H1 (cell line): ENCODE measurements around the gene ZFP1. TPM values are rescaled to one million over a fixed set of nuclear protein-coding genes. Genes with fewer than 3 reads are reported as not detected.

Experiments used
- CTCF ChIA-PET: fragments of 300-600 bp; sonication (Branson Sonifier 250); formaldehyde crosslinking; loops from one replicate; lab custom pipeline; 2021; ENCODE audit not compliant: partially characterized antibody; lab: Charles Lee
- POLR2A ChIA-PET: fragments of 300-600 bp; sonication (Branson Sonifier 250); formaldehyde crosslinking; loops from one replicate; lab custom pipeline; 2021; ENCODE audit warnings: inconsistent platforms; ENCODE audit not compliant: partially characterized antibody; lab: Charles Lee
- DNase-seq, 2 experiments: peaks; one replicate each; pipeline versions ENCODE4 v3.0.0 to v3.0.0-alpha.2; 2010 to 2022; ENCODE audit warnings: low spot score in 2 of 2, low read depth in 1 of 2, mixed read lengths in 1 of 2
- FAIRE-seq: peaks from 2 replicates; lab custom pipeline; 2011; peaks lifted over from hg19 to GRCh38; lab: Jason Lieb, UNC
- H2AFZ ChIP-seq: 2 replicates; pipeline ENCODE4 v1.8.1; 2012; ENCODE audit warnings: low read length, inconsistent platforms
- H2AK5ac ChIP-seq: 2 replicates; pipeline ENCODE4 v1.6.1; 2013; ENCODE audit warnings: low read depth, low read length
- H2BK120ac ChIP-seq: replicated peaks from 2 replicates; pipeline ENCODE3; 2013; ENCODE audit warnings: low read depth, low read length, inconsistent platforms
- H2BK12ac ChIP-seq: 2 replicates; pipeline ENCODE4 v1.6.1; 2013; ENCODE audit warnings: low read depth, low read length
- H2BK15ac ChIP-seq: 2 replicates; pipeline ENCODE4 v1.6.1; 2013; ENCODE audit warnings: low read length
- H2BK20ac ChIP-seq: 2 replicates; pipeline ENCODE4 v1.6.1; 2013; ENCODE audit warnings: low read length
- H2BK5ac ChIP-seq: 2 replicates; pipeline ENCODE4 v1.6.1; 2013; ENCODE audit warnings: low read depth, low read length
- H3K14ac ChIP-seq: 2 replicates; pipeline ENCODE4 v1.6.1; 2013; ENCODE audit warnings: inconsistent platforms; ENCODE audit not compliant: insufficient read length
- H3K18ac ChIP-seq: 2 replicates; pipeline ENCODE4 v1.6.1; 2013; ENCODE audit warnings: low read length; ENCODE audit errors: extremely low read depth
- H3K23ac ChIP-seq: 2 replicates; pipeline ENCODE4 v1.6.1; 2013; ENCODE audit warnings: inconsistent platforms; ENCODE audit not compliant: insufficient read length
- H3K23me2 ChIP-seq: 2 replicates; pipeline ENCODE4 v1.6.1; 2013; ENCODE audit warnings: low read depth, low read length
- H3K27ac ChIP-seq: 2 replicates; pipeline ENCODE4 v1.6.1; 2011; ENCODE audit warnings: low read depth, low read length, inconsistent platforms
- H3K27me3 ChIP-seq, 4 experiments: replicated peaks in 1 of 4; 1 replicate in 1 of 4; 2 replicates in 3 of 4; pipeline versions ENCODE4 v1.6.1 to v1.8.1; 2011 to 2013; ENCODE audit warnings: low read length in 3 of 4, mild to moderate bottlenecking in 3 of 4, inconsistent platforms in 2 of 4, mixed read lengths in 2 of 4, moderate library complexity in 1 of 4; ENCODE audit not compliant: control insufficient read depth in 3 of 4, insufficient read depth in 3 of 4; ENCODE audit errors: extremely low read depth in 1 of 4
- H3K36me3 ChIP-seq, 4 experiments: 2 replicates each; pipeline versions ENCODE4 v1.6.1 to v1.8.1; 2011 to 2013; ENCODE audit warnings: mild to moderate bottlenecking in 4 of 4, low read length in 3 of 4, moderate library complexity in 2 of 4, control low read depth in 1 of 4, inconsistent platforms in 1 of 4; ENCODE audit not compliant: insufficient read depth in 4 of 4, control insufficient read depth in 2 of 4
- H3K4ac ChIP-seq: replicated peaks from 2 replicates; pipeline ENCODE3; 2013; ENCODE audit warnings: low read length, low read depth, mixed read lengths, inconsistent platforms; ENCODE audit not compliant: insufficient read length
- H3K4me1 ChIP-seq, 4 experiments: replicated peaks in 1 of 4; 1 replicate in 1 of 4; 2 replicates in 3 of 4; pipeline versions ENCODE4 v1.6.1 to v1.8.1; 2011 to 2013; ENCODE audit warnings: low read length in 3 of 4, inconsistent platforms in 2 of 4, mixed read lengths in 1 of 4; ENCODE audit not compliant: insufficient read depth in 4 of 4, control insufficient read depth in 3 of 4
- H3K4me2 ChIP-seq, 2 experiments: 2 replicates each; pipeline versions ENCODE4 v1.6.1 to v1.8.1; 2011 to 2013; ENCODE audit warnings: low read depth in 2 of 2, low read length in 2 of 2, control low read depth in 1 of 2, inconsistent platforms in 1 of 2, mild to moderate bottlenecking in 1 of 2; ENCODE audit not compliant: insufficient read depth in 1 of 2
- H3K4me3 ChIP-seq, 4 experiments: fragments of 200-600, 300-600 bp in 1 of 4; sonication (generic), shearing (Covaris generic), sonication (Bioruptor Twin) in 1 of 4; 2 replicates each; pipeline versions ENCODE4 v1.5.1 to v1.8.1; 2011 to 2016; ENCODE audit warnings: low read length in 4 of 4, low read depth in 3 of 4, control low read depth in 2 of 4, inconsistent platforms in 2 of 4, mild to moderate bottlenecking in 2 of 4, mixed read lengths in 1 of 4, moderate library complexity in 1 of 4; ENCODE audit not compliant: insufficient read depth in 2 of 4; ENCODE audit errors: extremely low read depth in 1 of 4
- H3K56ac ChIP-seq: replicated peaks from 2 replicates; pipeline ENCODE3; 2013; ENCODE audit warnings: low read depth, mild to moderate bottlenecking, mixed read lengths, low read length, inconsistent platforms; ENCODE audit not compliant: insufficient read length
- H3K79me1 ChIP-seq: 2 replicates; pipeline ENCODE4 v1.6.1; 2013; ENCODE audit warnings: low read depth, low read length, control low read depth
- H3K79me2 ChIP-seq, 2 experiments: 2 replicates each; pipeline versions ENCODE4 v1.6.1 to v1.8.1; 2012 to 2013; ENCODE audit warnings: low read length in 2 of 2, mild to moderate bottlenecking in 2 of 2, inconsistent platforms in 1 of 2; ENCODE audit not compliant: insufficient read depth in 2 of 2, control insufficient read depth in 1 of 2
- H3K9ac ChIP-seq, 4 experiments: replicated peaks in 1 of 4; 1 replicate in 1 of 4; 2 replicates in 3 of 4; pipeline versions ENCODE4 v1.6.1 to v1.8.1; 2011 to 2013; ENCODE audit warnings: low read depth in 3 of 4, low read length in 3 of 4, control low read depth in 2 of 4, mild to moderate bottlenecking in 2 of 4, moderate library complexity in 2 of 4, inconsistent platforms in 1 of 4; ENCODE audit errors: extremely low read depth in 1 of 4
- H3K9me3 ChIP-seq, 2 experiments: 2 replicates each; pipeline versions ENCODE4 v1.6.1 to v1.8.1; 2012 to 2013; ENCODE audit warnings: mild to moderate bottlenecking in 2 of 2, moderate library complexity in 2 of 2, control low read depth in 1 of 2, inconsistent platforms in 1 of 2, low read depth in 1 of 2, low read length in 1 of 2, mixed read lengths in 1 of 2; ENCODE audit not compliant: insufficient read depth in 2 of 2
- H4K20me1 ChIP-seq, 2 experiments: replicated peaks in 1 of 2; 2 replicates each; pipeline versions ENCODE3 to v1.8.1; 2011 to 2013; ENCODE audit warnings: inconsistent platforms in 2 of 2, low read length in 2 of 2, mild to moderate bottlenecking in 1 of 2; ENCODE audit not compliant: insufficient read depth in 2 of 2, control insufficient read depth in 1 of 2
- H4K5ac ChIP-seq: 2 replicates; pipeline ENCODE4 v1.6.1; 2013; ENCODE audit warnings: low read length, low read depth, mixed read lengths, inconsistent platforms; ENCODE audit not compliant: insufficient read length
- H4K8ac ChIP-seq: 2 replicates; pipeline ENCODE4 v1.8.0; 2013; ENCODE audit warnings: mild to moderate bottlenecking, moderate library complexity, low read length, inconsistent platforms; ENCODE audit not compliant: insufficient read depth; ENCODE audit errors: extremely low read depth
- H4K91ac ChIP-seq: replicated peaks from 2 replicates; pipeline ENCODE3; 2013; ENCODE audit warnings: low read length, mixed read lengths, inconsistent platforms; ENCODE audit not compliant: insufficient read length
- CREB1 ChIP-seq: IDR thresholded peaks from 2 replicates; pipeline ENCODE4 v1.6.1; 2012; ENCODE audit warnings: inconsistent platforms
- EGR1 ChIP-seq: IDR thresholded peaks from 2 replicates; pipeline ENCODE4 v1.6.1; 2011; ENCODE audit warnings: low read depth, low read length, borderline replicate concordance
- EZH2 ChIP-seq: fragments of 200-600 bp; sonication (generic); IDR thresholded peaks from 2 replicates; pipeline ENCODE4 v1.7.1; 2012; ENCODE audit warnings: low read depth, mild to moderate bottlenecking, moderate library complexity, low read length, inconsistent platforms; ENCODE audit not compliant: severe bottlenecking
- GTF2F1 ChIP-seq: IDR thresholded peaks from 2 replicates; pipeline ENCODE4 v1.6.1; 2012; ENCODE audit warnings: low read depth, low read length, improper control_type of control experiment, borderline replicate concordance
- HDAC6 ChIP-seq: IDR thresholded peaks from one replicate; pipeline ENCODE4 v1.7.1; 2012; ENCODE audit warnings: low read depth, mild to moderate bottlenecking, inconsistent platforms, low read length, moderate library complexity
- JUND ChIP-seq: IDR thresholded peaks from 2 replicates; pipeline ENCODE4 v1.6.1; 2011; ENCODE audit warnings: mild to moderate bottlenecking, improper control_type of control experiment, low read length
- KDM5A ChIP-seq: fragments of 200-600 bp; IDR thresholded peaks from 2 replicates; pipeline ENCODE4 v1.7.1; 2012; ENCODE audit warnings: mild to moderate bottlenecking, low read length, inconsistent platforms, mixed read lengths
- SRF ChIP-seq: IDR thresholded peaks from 2 replicates; pipeline ENCODE4 v1.6.1; 2011; ENCODE audit warnings: mild to moderate bottlenecking, low read depth, low read length, moderate library complexity
- YY1 ChIP-seq: IDR thresholded peaks from 2 replicates; pipeline ENCODE4 v1.6.1; 2011; ENCODE audit warnings: low read depth, mild to moderate bottlenecking, low read length
- WGBS, 2 experiments: shearing (Covaris generic) in 1 of 2; methylation state at CpG; one replicate each; pipeline versions ENCODE4 v1.1.6 to v1.1.7; 2013 to 2015; ENCODE audit warnings: low lambda C conversion rate in 2 of 2, mixed read lengths in 2 of 2, inconsistent platforms in 1 of 2, low coverage in 1 of 2, missing lambda C conversion rate in 1 of 2; ENCODE audit not compliant: insufficient replicate concordance in 2 of 2, insufficient coverage in 1 of 2, insufficient read length in 1 of 2; ENCODE audit errors: extremely low coverage in 1 of 2, missing lambda C conversion rate in 1 of 2; 5-methylcytosine and 5-hydroxymethylcytosine counted together
- polyA plus RNA-seq, 7 experiments: library from polyadenylated mRNA; depleted of rRNA in 3 of 7; stranded (reverse) in 5 of 7; unstranded in 2 of 7; fragments of >200 nt in 5 of 7; fragments of 200-250 nt in 2 of 7; gene quantifications; 1 replicate in 5 of 7; 2 replicates in 1 of 7; 4 replicates in 1 of 7; pipeline versions ENCODE4 v1.2.1 to v1.2.3, GENCODE V29; 2011 to 2013; ENCODE audit warnings: missing spikeins in 2 of 7, mixed read lengths in 2 of 7
- total RNA-seq: library from RNA; stranded (reverse); fragmentation: NEBNext Ultra II Directional; extraction: Animal tissue kit (Norgen Biotek cat#: 25700); gene quantifications from 2 replicates; pipeline ENCODE4 v1.2.1, GENCODE V29; 2021

Gene ZFP1
- total and polyA plus RNA-seq, 2 of the 8 experiments (the other 6 are each of a cell fraction or from before 2014, with no cell fraction given), result 4.0 to 11.2 TPM

- no peak overlapping the region for H3K18ac ChIP-seq
- H3K23me2 ChIP-seq, result no peaks in the 10 kb centered on the region; the same call in 1 of the 2 replicates
- no peak overlapping the region for H3K14ac ChIP-seq
- no peak overlapping the region for H2BK15ac ChIP-seq
- H3K4me1 ChIP-seq, result peaks cover 9 to 34% (median 30%) of the 10 kb centered on the region in 4 experiments
- no peak overlapping the region for H2BK5ac ChIP-seq
- H3K4me2 ChIP-seq, result no peak overlapping the region
- H3K79me1 ChIP-seq, result peaks cover 23% of the 10 kb centered on the region
- no peak overlapping the region for H3K4ac ChIP-seq
- no peak overlapping the region for H3K9ac ChIP-seq
- H3K79me2 ChIP-seq, result peaks cover 0 to 28% of the 10 kb centered on the region in 2 experiments; a peak in 1 of 4 replicates
- no peak overlapping the region for H3K56ac ChIP-seq
- ChIA-PET POLR2A (interaction anchor here (1.0 to 5.0 kb wide), 3 partner anchors 8 to 18 kb away, joined by 3 to 42 read pairs (median 6); no protein-coding TSS in a partner anchor), CTCF (interaction anchor here (1.7 to 8.0 kb wide), 2 partner anchors 9 to 14 kb away, joined by 4 to 133 read pairs; no protein-coding TSS in a partner anchor)
- H3K4me3 ChIP-seq, result no peak overlapping the region
- no peak for TF ChIP-seq JUND
- TF ChIP-seq GTF2F1, result no peak
- TF ChIP-seq HDAC6, result no peak
- TF ChIP-seq EZH2, result no peak
- TF ChIP-seq SRF, result no peak
- TF ChIP-seq YY1, result no peak
- no peak for TF ChIP-seq CREB1
- no peak for TF ChIP-seq KDM5A
- TF ChIP-seq EGR1, result no peak
- H3K9me3 ChIP-seq, result no peaks in the 10 kb centered on the region
- no peak overlapping the region for H2AFZ ChIP-seq
- H2BK12ac ChIP-seq, result no peak overlapping the region
- peaks cover 10 to 13% of the 10 kb centered on the region in 2 experiments for H4K20me1 ChIP-seq
- no peak overlapping the region for H2AK5ac ChIP-seq
- H4K91ac ChIP-seq, result no peak overlapping the region
- H3K27me3 ChIP-seq, result no peaks in the 10 kb centered on the region
- H3K23ac ChIP-seq, result no peak overlapping the region
- FAIRE-seq (no peak), DNase-seq (no peak)
- H2BK120ac ChIP-seq, result no peak overlapping the region
- no peak overlapping the region for H4K5ac ChIP-seq
- H3K27ac ChIP-seq, result no peak overlapping the region
- H3K36me3 ChIP-seq, result peaks cover 0 to 4% (median 0%) of the 10 kb centered on the region in 4 experiments; a peak in 1 of 8 replicates
- H2BK20ac ChIP-seq, result no peak overlapping the region
- no peak overlapping the region for H4K8ac ChIP-seq
- WGBS, 2 experiments, result 95% methylated on average over 3 of the region's 3 CpGs; no CpG with 5 or more reads in 1 of the 2 experiments
These were observed 46.7 kb upstream of the ZFP1 start for GRCh38 chr16:75101635-75102034.
